ENCODE measurements around the gene PRRC2C.
"Not testable (repeated sequence)": the region's sequence is repeated elsewhere in the genome, so short reads cannot be mapped to it uniquely, and the experiment has no call there.

Gene PRRC2C

GRCh38 chr1:171500304-171500703, 15.0 kb downstream of the PRRC2C start:
- in situ Hi-C loops (cut with MboI; ENCODE audit: low sequenced_read_pairs) = no loop called here

- in situ Hi-C loops (cut with MboI; ENCODE audit: low sequenced_read_pairs) = no loop called here
These were observed 15.5 kb downstream of the PRRC2C start for GRCh38 chr1:171500803-171501202.

GRCh38 chr1:171501305-171502024, 16.1 kb downstream of the PRRC2C start:
- in situ Hi-C loops (cut with MboI; ENCODE audit: low sequenced_read_pairs) = no loop called here

GRCh38 chr1:171506525-171507304, 21.4 kb downstream of the PRRC2C start:
- in situ Hi-C loops (cut with MboI; ENCODE audit: low sequenced_read_pairs) = no loop called here

- in situ Hi-C loops (cut with MboI; ENCODE audit: low sequenced_read_pairs) = no loop called here
These were observed 22.1 kb downstream of the PRRC2C start for GRCh38 chr1:171507435-171507834.

GRCh38 chr1:171509191-171509590, 23.9 kb downstream of the PRRC2C start:
- in situ Hi-C loops (cut with MboI; ENCODE audit: low sequenced_read_pairs) = no loop called here

- in situ Hi-C loops (cut with MboI; ENCODE audit: low sequenced_read_pairs) = no loop called here
These were observed 28.4 kb downstream of the PRRC2C start for GRCh38 chr1:171513743-171514142.

- in situ Hi-C loops (cut with MboI; ENCODE audit: low sequenced_read_pairs) = no loop called here
These were observed 30.0 kb downstream of the PRRC2C start for GRCh38 chr1:171515299-171515698.

- in situ Hi-C loops (cut with MboI; ENCODE audit: low sequenced_read_pairs) = no loop called here
These were observed 30.4 kb downstream of the PRRC2C start for GRCh38 chr1:171515741-171516140.

GRCh38 chr1:171521567-171521966, 36.2 kb downstream of the PRRC2C start:
- in situ Hi-C loops (cut with MboI; ENCODE audit: low sequenced_read_pairs) = no loop called here

GRCh38 chr1:171530676-171531075, 45.3 kb downstream of the PRRC2C start:
- in situ Hi-C loops (cut with MboI; ENCODE audit: low sequenced_read_pairs) = no loop called here

- in situ Hi-C loops (cut with MboI; ENCODE audit: low sequenced_read_pairs) = no loop called here
These were observed 47.2 kb downstream of the PRRC2C start for GRCh38 chr1:171532520-171532919.

- in situ Hi-C loops (cut with MboI; ENCODE audit: low sequenced_read_pairs) = no loop called here
These were observed 60.2 kb downstream of the PRRC2C start for GRCh38 chr1:171545523-171545922.

GRCh38 chr1:171550050-171550449, 64.7 kb downstream of the PRRC2C start:
- in situ Hi-C loops (cut with MboI; ENCODE audit: low sequenced_read_pairs) = no loop called here

- in situ Hi-C loops (cut with MboI; ENCODE audit: low sequenced_read_pairs) = not testable (repeated sequence)
These were observed 65.3 kb downstream of the PRRC2C start for GRCh38 chr1:171550598-171551100.

GRCh38 chr1:171553960-171554359, 68.6 kb downstream of the PRRC2C start:
- in situ Hi-C loops (cut with MboI; ENCODE audit: low sequenced_read_pairs) = not testable (repeated sequence)

GRCh38 chr1:171563675-171564074, 78.3 kb downstream of the PRRC2C start:
- in situ Hi-C loops (cut with MboI; ENCODE audit: low sequenced_read_pairs) = no loop called here

GRCh38 chr1:171566467-171566866, 81.1 kb downstream of the PRRC2C start:
- in situ Hi-C loops (cut with MboI; ENCODE audit: low sequenced_read_pairs) = no loop called here

- in situ Hi-C loops (cut with MboI; ENCODE audit: low sequenced_read_pairs) = no loop called here
These were observed 85.0 kb downstream of the PRRC2C start for GRCh38 chr1:171570295-171570694.

GRCh38 chr1:171576144-171576543, 90.8 kb downstream of the PRRC2C start:
- in situ Hi-C loops (cut with MboI; ENCODE audit: low sequenced_read_pairs) = no loop called here

GRCh38 chr1:171581226-171581625, 95.9 kb downstream of the PRRC2C start:
- in situ Hi-C loops (cut with MboI; ENCODE audit: low sequenced_read_pairs) = no loop called here

GRCh38 chr1:171581766-171582165, 96.4 kb downstream of the PRRC2C start:
- in situ Hi-C loops (cut with MboI; ENCODE audit: low sequenced_read_pairs) = no loop called here
